DOHH2 (cell line): ENCODE results near the gene EVL.

ENCODE experiments used
- CTCF ChIP-seq: fragments of 200-600 bp; sonication (generic); IDR thresholded peaks from one replicate; pipeline ENCODE4 v1.5.1; 2014; ENCODE audit warnings: antibody characterized with exemption, mild to moderate bottlenecking, low read depth, low read length; ENCODE audit not compliant: poor library complexity, severe bottlenecking
- EZH2phosphoT487 ChIP-seq: fragments of 200-600 bp; sonication (generic); IDR thresholded peaks from 2 replicates; pipeline ENCODE4 v1.6.1; 2017; ENCODE audit warnings: borderline replicate concordance, mild to moderate bottlenecking, antibody characterized with exemption, low read length, moderate library complexity, mixed read lengths

- TF ChIP-seq CTCF (no peak), EZH2phosphoT487 (no peak)
Measured at GRCh38 chr14:100115726-100116125, 50.5 kb downstream of the EVL start.
